ENCODE results near the gene KCP. TPM values are rescaled to one million over a fixed set of nuclear protein-coding genes. Genes with fewer than 3 reads are reported as not detected.

KCP gene
- total RNA-seq, 1 donor from 2014 or later = 0.19 TPM

DNA sequence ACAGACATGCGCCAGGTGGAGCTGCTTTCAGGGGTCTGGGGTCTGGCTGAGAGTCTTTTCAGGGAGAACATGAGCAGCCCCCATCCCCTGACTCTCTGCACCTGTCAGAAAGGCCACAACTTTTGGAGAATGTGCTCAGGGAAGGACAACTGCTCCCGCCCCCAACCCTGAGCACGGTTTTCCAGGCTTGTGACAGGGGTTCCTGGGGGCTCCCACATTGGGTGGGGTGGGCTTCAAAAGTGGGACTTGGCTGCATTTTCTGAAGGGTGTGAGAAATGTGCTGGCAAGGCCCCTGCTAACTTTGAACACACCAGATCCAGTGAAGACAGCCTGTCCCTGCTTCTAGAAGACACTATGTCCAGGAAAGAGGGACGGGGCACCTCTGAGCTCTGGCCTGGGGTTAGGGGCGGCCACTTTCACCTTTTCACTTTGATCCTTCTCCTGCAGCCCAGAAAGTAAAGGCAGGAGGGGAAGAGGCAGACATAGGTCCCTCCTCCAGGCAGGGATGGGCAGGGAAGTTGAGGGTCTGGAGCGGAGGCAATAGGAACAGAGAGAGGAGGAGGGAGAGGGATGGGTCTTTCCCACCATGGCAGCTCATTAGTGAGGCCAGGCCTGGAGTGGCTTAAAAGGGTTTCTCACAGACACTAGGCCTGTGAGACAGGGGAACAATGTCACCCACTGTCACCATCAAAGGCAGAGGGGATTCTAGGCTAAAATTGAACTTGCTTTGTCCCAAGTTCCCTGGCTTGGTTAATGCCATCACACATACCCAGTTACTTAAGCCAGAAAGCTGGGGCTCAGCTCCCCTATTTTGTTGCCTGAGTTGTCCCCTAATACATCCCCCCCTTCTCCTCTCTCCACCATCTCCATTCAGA lies 1.5 kb downstream of the KCP start:
- DNase-seq (ENCODE audit: low read depth) = no peak

DNA sequence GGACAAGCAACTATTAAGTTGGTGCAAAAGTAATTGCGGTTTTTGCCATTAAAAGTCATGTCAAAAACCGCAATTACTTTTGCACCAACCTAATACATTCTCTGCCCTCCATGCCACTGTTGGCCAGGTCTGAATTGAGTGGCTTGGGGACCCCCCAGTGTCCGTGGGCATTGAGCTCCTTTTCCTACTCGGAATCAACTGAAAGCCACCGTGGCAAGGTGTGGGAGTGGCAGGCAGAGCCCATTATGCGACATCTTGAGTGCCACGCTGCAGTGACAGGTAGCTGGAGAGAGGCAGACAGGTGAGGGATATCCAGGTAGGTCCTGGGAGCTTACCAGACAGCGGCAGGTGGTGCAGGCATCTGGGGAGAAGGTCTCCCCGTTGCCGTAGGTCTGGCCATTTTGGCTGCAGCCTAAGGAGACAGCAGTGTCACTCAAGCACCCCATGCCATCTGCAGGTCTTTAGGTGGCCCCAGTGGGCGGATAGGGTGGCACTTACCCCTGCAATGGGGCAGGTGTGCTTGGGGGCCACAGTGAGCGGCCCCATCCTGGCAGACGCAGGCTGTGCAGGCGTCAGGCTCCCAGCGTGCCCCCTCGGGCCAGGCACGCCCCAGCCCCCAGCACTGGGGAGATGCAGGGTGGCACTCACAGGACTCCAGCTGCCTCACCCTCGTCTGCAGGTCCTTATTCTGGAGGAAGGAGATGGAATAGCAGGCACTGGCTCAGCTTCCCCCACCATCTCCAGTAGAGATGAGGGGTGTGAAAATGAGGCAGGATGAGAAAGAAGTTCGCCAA lies 3.5 kb downstream of the KCP start:
- no peak for DNase-seq (ENCODE audit: low read depth)

DNA sequence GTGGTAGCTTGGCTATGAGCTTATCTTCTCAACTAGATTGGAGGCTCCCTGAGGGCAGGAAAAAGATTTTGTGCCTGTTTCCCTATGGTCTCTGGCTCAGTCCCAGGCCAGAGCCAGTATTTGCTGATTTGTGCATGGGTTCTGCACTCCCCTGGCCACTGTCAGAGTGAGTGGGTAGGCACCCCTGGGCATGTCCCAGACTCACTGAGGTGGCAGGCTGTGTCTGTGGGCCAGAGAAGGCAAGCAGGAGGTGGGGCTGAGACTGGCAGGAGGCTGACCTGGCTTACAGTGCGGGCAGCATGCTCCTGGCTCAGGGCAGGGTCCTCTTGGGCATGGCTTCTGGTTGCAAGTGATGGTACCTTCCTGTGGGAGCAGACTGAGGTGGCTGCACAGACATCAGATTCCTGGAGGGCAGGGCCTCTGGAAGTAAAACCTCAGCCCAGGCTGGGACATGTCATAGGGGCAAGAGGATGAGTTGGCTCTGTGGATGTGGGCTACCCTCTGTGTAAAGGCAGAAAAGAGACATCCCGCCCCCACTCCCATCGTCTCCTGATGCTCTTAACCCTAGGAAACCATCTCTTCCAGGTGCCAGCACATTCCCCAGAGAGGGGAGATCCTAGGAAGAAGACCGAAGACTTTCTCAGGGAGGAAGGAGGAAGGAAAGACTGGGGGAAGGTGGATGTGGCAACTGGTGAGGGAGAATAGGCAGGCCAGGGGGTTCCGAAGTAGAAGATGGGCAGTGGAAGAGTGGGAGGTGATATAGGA lies 4.3 kb downstream of the KCP start:
- no peak for DNase-seq (ENCODE audit: low read depth)

DNA sequence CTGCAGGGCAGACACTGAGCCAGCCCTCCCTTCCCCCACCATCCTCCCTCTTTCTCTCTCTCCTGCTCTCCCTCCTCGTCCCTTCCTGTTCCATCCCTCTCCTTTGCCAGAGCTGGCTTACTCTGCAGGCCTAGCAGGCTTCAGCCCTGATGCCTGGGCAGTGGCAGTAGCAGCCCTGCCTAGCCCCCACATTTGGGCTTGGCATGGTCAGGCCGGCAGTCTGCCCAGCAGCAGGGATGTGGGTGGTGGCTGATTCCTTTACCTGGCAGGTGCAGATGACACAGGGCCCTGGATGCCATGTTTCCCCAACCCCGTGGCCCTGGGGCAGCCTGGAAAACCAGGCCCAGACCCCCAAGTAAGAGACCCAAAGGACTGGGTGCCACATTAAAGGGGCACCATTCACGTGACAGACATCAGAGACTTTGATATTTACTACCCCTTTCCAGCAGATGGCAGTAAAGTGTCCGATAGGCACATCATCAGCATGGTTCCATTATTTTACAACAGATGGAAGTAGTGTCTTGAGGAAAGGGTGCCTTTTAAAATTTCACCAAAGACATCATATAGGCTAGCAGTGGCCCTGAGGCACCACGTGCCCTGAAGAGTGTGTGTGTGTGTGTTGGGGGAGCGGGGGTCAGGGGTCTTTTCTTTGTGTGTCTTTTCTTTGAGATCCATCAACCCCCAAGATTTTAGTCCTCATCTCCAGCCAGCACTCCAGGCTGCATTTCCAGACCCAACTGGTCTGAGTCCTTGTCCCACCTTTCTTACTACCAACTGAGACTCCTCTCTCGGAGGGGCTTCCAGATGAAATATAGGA lies 5.9 kb downstream of the KCP start:
- peak; percentile 75 for DNase-seq (ENCODE audit: low read depth)

DNA sequence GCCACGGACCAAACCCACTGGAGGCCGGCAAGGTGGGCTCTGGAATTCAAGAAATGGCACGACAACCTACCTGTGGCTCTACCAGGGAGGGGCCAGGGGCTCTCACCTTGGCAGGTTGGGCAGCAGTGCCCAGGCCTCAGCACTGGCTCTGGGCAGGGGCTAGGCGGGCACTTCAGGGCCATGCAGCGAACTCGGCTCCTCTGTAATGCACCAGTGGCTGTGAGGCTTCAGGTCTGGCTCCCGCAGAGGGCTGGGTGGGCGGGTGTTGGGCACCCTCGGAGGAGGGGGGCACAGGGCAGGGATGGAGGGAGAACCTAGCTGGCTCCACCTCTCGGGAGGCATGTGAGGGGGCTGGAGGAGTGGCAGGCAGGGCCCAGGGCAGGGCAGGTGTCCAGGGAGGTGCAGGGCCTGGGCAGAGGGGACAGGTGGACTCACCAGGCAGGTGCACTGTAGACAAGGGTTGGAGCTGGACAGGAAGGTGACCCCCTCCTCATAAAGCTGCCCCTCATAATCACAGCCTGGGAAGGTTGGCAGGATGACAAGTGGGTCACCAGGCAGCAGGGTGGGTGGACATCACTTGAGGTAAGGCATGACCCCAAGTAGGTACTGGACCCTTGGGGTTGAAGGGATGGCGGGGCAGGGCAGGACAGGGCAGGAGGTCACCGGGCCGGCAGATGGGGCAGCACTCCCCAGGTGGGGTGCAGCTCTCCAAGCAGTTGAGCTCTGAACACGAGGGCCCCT lies 6.7 kb downstream of the KCP start:
- DNase-seq (ENCODE audit: low read depth) = no peak

DNA sequence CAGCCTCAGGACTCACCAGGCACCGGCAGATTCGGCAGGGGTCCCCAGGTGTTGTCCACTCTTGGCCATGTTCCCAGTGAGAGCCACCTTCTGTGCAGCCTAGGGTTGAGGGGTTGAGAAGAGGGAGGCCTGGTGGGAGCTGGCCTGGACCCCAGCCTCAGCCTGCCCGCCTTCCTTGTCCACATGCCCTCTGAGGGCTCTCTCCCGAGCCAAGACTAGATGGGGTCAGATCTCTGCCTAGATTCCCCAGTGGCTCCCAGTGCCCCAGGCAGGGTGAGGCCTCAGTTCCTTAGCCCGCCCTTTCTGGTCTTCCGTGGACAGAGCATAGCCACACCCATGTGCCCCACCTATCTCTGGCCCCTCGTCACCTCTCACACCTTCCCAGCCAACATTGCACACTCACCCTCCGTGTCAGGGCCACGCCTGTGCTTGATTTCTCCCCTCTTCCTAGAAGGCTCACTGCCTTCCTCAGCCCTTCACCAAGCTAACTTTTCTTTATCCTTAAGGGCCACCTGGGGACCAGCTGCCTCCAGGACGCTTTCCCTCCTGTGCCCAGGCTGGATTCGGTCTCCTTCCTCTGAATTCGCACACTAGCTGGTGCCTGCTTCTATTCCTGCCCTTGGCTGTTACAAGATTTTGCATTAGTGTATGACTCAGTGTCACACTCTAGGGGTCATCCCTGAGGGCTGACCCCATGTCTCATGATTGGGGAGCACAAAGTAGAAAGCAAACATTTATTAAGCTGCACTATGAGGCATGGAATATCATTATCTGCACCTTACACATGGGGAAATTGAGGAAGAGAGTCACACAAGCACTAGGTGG lies 7.5 kb downstream of the KCP start:
- no peak for DNase-seq (ENCODE audit: low read depth)

DNA sequence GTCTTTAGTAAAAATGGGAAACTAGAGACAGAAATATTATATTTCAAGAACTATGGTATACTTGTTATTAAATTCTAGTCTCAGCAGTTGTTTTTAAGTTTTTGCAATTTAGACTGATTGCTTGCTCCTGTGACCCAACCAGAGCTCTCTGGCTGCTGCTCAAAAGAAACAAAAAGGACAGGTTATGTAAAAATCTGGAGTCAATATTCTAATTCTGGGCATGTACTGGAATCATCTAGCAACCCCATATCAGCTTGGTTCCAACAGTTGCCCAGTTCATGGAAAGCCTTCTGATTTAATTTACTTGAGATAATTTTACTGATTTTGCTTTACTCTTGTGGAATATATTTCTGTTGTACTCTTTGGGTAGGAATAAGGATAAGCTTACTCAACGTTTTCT lies 10.3 kb downstream of the KCP start:
- no peak for DNase-seq (ENCODE audit: low read depth)

DNA sequence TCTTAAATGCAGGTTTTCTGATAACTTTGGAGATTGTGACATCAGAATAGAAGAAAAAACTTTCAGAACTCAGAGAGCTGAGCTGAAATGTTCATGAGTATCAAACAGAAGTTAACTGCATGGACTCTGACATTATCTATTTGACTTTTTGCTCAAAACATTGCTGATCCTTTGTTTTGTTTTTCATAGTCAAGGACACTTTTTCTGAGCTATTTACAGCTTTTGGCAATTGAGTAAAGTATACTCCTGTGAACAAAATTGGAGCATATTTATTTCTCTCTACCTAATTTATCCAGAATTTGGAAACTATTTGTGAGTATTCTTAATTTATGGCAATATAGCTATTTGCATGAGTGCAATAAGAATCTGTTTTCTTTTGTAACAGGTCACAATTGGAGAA lies 11.1 kb downstream of the KCP start:
- DNase-seq (ENCODE audit: low read depth) = no peak

DNA sequence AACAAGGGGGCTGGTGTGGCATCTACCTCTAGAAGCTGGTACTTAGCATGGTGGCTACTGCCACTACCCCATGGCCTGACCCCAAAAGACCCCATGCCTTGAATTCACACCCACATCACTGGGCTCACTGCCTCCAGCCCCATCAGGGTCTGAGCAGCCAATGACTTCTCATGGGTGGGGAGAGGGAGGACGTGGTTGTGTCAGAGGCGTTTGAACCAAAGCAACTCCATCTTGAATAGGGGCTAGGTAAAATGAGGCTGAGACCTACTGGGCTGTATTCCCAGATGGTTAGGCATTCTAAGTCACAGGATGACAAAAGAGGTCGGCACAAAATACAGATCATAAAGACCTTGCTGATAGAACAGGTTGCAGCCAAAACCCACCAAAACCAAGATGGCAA lies 15.2 kb downstream of the KCP start:
- no peak for DNase-seq (ENCODE audit: low read depth)

DNA sequence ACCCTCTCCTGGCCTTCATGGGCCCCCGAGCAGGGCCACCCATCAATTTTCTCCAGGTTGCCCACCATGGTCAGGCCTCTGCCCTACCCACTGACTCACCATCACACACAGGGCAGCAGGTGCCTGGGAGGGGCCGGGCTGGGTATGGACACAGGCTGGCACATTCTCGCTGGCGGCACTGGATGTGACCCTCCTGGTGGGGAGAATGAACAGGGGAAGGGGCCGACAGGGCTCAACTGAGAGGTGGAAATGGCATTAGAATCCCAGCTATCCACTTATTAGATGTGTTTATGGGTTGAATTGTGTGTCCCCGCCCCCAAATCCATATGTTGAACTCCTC lies 16.4 kb downstream of the KCP start:
- no peak for DNase-seq (ENCODE audit: low read depth)

DNA sequence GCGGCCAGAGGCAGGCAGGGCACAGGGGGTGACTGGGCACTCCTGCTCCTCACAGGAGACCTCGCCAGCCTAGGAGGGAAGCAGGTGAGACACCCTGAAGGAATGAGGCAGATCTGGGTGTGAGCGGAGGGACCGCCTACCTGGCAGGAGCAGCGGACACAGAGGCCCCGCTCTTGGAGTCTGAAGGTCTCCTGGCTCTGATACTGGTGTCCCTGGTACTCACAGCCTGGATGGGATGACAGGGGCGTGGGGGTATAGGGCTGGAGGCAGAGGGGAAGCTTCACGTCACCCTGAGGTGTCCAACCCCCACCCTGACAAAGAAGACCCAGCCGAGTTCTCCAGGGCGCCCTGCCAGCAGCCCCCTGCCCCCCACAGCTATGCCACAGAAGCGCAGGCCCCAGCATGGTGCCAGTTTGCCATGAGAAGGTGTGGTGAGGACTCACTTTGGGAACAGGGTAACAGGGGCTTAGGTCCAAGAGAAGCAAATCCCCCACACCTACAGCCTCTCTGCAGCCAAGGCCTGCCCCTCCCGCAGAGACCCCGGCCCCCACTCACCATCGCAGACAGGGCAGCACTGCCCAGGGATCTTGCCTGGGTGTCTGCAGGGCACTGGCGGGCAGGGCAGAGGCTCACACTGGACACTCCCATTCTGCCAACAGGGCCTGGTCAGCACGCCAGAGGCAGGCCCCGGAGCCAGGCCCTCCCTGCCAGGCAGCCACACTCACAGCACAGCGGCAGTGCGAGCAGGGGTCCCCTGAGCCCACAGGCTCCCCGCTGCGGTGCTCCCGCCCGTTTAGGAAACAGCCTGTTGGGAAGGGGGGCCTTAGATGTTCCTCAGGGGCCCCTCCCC lies 17.0 kb downstream of the KCP start:
- no peak for DNase-seq (ENCODE audit: low read depth)

DNA sequence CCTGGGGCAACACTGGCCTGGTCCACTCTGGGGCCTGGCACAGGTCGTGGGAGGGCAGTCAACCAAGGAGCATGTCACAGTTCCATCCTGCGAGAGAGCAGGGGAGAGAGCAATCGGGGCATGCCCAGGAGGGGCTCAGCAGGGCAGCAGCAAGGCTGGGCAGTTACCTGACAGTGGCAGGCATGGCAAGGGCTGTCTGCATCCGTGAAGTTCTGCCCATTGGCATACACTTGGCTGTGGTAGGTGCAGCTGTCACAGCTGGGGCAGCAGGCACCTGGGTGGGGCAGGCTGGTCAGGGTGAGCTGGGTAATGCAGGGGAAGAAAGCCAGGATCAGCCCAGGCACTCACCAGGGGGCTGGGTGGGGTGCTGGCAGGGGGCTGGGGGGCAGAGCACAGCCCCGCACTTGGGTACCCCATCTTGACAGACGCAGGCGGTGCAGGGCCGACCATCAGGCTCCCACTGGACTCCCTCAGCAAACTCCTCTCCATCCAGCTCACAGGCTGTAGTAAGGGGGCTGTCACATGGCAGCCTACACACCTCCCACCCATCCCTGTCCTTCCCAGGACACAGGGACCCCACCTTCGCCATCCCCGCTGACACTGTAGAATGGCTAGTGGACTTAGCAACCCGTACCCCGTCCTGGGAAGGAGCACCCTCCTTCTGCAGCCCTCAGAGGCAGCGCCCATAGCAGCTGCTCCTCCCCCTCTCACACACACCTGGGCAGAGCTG lies 17.8 kb downstream of the KCP start:
- no peak for DNase-seq (ENCODE audit: low read depth)

DNA sequence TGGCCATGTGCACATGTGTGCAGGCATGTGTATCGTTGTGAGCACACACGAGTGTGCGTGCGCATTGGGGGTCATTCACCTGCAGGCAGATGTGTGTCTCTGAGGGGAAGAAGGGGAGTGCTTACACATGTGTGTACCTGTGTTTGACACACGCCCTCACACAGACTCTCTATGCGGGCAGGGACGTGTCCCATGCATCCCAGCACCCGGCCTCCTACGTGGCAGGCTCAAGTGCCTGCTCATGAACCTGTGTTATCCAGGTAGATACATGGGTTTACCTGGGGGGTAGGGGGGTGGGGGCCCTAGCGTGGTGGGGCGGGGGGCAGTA lies 18.6 kb downstream of the KCP start:
- no peak for DNase-seq (ENCODE audit: low read depth)

DNA sequence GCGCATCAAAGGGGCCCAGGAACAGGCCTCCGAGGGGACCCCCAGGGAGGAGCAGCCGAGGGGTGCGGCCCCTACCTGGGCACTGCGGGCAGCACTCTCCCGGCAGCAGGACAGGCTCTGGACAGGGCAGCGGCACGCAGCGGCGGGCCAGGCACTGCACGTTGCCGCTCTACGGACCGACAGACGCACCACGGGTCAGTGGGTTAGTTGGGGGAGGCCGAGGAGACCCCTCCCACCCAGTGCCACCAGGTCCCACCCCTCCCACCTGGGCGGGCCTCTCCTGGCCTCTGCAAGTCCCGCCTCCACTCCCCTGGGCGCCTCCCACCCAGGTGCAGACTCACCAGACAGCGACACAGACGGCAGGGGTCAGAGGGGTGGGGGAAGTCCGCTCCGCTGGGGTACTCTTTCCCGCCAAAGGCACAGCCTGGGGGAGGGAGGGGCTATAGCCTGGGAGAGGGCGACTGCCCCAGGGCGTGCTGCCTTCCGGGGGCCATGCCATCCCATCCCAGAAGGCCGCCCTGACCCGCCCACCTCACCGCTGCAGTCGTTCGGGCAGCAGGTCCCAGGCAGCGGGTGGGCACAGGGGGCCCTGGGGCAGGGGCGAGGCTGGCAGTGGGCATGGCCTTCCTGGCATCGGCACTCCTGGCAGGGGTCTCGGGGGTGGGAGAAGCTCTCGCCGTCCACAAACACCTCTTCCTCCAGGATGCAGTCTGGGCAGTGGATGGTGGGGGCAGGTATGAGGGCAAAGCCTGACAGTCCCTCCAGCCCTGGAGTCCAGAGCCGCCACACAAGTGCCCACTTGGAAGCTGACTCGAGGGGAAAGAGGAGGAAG lies 19.2 kb downstream of the KCP start:
- no peak for DNase-seq (ENCODE audit: low read depth)

DNA sequence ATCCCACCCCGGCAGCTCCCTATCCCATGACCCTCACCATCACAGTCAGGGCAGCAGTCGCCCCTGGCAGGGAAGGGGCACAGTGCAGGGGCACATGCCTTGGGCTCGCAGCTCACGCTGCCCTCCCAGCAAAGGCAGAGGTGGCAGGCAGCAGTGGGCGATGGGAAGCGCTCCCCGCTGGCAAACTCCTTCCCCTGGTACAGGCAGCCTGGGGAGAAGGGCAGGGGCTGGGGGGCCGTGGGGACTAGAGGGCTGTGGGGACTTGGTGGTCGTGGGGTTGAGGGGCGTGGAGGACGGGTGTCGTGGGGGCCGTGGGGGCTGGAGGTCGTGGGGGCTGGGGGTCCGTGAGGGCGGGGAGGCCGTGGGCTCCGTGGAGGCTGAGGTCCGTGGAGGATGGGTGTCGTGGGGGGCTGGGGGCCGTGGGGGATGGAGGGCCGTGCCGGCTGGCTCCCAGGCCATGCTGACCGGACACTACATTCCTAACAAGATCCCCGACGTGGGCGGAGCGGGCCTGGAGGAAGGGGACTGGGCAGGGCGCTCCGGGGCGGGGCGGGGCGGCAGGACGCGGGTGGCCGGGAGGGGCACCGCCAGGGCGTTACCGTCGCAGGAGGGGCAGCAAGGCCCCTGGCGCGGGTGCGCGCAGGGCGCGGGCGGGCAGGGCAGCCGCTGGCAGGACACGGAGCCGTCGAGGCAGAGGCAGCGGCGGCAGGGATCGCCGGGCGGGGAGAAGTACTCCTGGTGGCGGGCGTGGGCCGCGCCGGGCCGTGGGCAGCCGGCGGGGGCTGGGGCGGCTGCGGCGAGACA lies 20.0 kb downstream of the KCP start:
- DNase-seq (ENCODE audit: low read depth) = no peak

DNA sequence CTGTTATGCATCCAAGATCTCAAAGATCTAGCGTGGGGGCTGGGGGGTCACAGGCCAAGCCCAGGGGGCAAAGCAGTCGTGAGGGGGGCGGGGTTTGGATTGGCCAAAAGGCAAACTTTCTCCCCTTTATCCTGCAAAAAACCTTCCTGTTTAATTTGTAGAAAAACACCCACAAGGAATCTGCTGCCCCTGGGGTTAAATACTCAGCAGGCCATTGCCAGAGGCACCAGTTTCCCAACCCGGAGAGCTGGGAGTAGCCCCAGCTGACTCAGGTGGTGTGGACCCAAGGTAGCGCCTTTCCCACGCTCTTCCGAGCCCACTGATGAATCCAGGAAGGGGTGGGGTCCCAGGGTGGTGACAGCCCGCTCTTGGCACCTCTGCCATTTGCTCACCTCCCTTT lies 21.4 kb downstream of the KCP start:
- DNase-seq (ENCODE audit: low read depth) = no peak
